PFSK-1 (cell line): ENCODE results near the gene CTIF.

Source experiments
- POLR2AphosphoS5 ChIP-seq: IDR thresholded peaks from 2 replicates; pipeline ENCODE4 v1.6.1; 2012; ENCODE audit warnings: low read depth, mild to moderate bottlenecking, control low read depth, low read length, moderate library complexity
- REST ChIP-seq, 2 experiments: IDR thresholded peaks; 2 replicates each; pipeline versions ENCODE4 v1.6.1 to v1.8.0; 2011 to 2012; ENCODE audit warnings: low read depth in 2 of 2, low read length in 2 of 2, control low read depth in 1 of 2, inconsistent platforms in 1 of 2, mild to moderate bottlenecking in 1 of 2, moderate library complexity in 1 of 2; ENCODE audit not compliant: insufficient read depth in 1 of 2
- SIN3A ChIP-seq: IDR thresholded peaks from 2 replicates; pipeline ENCODE4 v1.6.1; 2012; ENCODE audit warnings: mild to moderate bottlenecking, low read length, moderate library complexity, borderline replicate concordance; ENCODE audit not compliant: insufficient read depth
- TAF1 ChIP-seq: IDR thresholded peaks from 2 replicates; pipeline ENCODE4 v1.6.1; 2012; ENCODE audit warnings: low read length, control low read depth, borderline replicate concordance; ENCODE audit not compliant: insufficient read depth

- TF ChIP-seq POLR2AphosphoS5 (no peak), TAF1 (no peak), SIN3A (peak; percentile 15; the same call in 1 of the 2 replicates), REST (IDR thresholded peaks at IDR 0.05; ENCODE audit: insufficient read depth in 1 of 2, low read depth in 2 of 2, low read length in 2 of 2) (no peak)
Observed at GRCh38 chr18:48539406-48540250, 797 bp downstream of the CTIF start.
